Cardiac fibroblast (primary cell): Measurements from ENCODE around the gene CDKAL1.

Experiments used
- DNase-seq, 2 donors: peaks; one replicate each; pipeline versions ENCODE4 v3.0.0 to v3.0.0-alpha.2; 2010; ENCODE audit warnings: low read depth in 2 of 2
- H3K4me3 ChIP-seq, 2 donors: replicated peaks in 1 of 2; 1 replicate in 1 of 2; 2 replicates in 1 of 2; pipeline ENCODE4 v1.5.1; 2011; ENCODE audit warnings: low read depth in 2 of 2, low read length in 2 of 2, mild to moderate bottlenecking in 2 of 2, moderate library complexity in 1 of 2
- TF ChIP-seq, protein P1 (sequence below): IDR thresholded peaks from one replicate; pipeline ENCODE4 v1.5.1; 2011; ENCODE audit warnings: low read depth, mild to moderate bottlenecking, low read length, inconsistent platforms

The CDKAL1 gene

DNA sequence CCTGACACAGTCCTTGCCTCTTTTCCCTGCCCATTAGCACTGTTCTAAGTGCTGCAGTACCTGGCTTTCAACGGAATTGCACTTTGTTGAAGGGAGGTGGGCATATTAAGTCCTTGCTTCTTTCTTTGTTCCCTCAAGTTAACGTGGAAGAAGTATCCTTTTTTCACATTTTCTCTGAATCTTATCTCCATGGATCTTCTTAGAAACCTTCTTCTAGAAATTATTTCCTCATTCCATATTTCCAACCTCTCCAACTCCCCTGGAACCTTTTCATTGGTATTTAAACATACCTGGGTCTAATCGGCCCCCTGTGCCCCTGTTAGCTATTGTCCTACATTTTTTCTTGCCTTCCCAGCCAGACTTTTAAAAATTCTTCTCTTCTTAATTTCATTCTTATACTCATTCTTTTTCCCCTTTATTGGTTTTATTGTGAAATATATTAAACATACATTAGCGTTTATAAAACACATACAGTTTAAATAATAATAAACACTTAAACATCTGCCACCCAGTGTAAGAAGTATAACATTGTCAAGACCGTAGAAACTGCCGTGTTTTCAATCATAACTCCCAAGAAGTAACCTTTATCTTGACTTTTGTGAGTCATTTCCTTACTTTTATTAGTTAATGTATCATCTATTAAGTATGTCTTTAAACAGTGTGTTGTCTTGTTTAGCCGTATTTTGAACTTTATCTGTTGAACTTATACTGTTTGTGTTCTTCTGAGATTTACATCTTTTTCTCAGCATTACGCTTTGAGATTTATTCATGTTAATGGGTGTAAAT, 118.2 kb downstream of the CDKAL1 start:
- no peak overlapping the region for H3K4me3 ChIP-seq
- TF ChIP-seq, protein P1, sequence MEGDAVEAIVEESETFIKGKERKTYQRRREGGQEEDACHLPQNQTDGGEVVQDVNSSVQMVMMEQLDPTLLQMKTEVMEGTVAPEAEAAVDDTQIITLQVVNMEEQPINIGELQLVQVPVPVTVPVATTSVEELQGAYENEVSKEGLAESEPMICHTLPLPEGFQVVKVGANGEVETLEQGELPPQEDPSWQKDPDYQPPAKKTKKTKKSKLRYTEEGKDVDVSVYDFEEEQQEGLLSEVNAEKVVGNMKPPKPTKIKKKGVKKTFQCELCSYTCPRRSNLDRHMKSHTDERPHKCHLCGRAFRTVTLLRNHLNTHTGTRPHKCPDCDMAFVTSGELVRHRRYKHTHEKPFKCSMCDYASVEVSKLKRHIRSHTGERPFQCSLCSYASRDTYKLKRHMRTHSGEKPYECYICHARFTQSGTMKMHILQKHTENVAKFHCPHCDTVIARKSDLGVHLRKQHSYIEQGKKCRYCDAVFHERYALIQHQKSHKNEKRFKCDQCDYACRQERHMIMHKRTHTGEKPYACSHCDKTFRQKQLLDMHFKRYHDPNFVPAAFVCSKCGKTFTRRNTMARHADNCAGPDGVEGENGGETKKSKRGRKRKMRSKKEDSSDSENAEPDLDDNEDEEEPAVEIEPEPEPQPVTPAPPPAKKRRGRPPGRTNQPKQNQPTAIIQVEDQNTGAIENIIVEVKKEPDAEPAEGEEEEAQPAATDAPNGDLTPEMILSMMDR = no peak
- DNase-seq = peak; percentile 57 to 62

DNA sequence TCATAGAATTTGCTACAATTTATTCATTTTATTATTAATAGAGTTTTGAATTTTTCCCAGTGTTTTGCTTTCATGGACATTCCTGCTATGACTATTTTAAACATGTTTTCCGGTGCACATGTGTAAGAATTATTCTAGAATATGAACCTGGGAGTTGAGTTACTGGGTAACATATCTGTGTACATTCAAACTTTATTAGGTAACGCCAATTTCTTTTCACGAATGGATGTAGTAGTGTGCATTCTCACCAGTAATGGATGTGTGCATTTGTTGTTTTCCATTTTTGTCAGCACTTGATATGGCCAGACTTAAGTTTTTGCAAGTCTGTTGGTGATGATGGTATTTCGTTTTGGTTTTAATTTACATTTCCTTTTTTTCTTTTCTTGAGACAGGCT, 118.8 kb downstream of the CDKAL1 start:
- TF ChIP-seq, protein P1 = no peak
- DNase-seq = no peak
- H3K4me3 ChIP-seq = no peak overlapping the region

DNA sequence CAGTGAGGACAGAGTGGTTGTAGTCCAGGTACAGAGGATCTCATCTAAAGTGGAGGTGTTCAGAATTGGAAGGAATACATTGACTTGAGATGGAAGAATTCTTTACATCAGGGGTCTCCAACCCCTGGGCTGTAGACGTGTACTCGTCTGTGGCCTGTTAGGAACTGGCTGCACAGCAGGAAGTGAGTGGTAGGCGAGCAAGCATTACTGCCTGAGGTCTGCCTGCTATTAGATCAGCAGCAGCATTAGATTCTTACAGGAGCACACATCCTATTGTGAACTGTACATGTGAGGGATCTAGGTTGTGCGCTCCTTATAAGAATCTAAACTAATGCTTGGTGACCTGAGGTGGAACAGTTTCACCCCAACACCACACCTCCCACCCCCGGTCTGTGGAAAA, 121.1 kb downstream of the CDKAL1 start:
- TF ChIP-seq, protein P1 = no peak
- no peak overlapping the region for H3K4me3 ChIP-seq
- DNase-seq = peak in 1 of 2 donors; percentile 14

DNA sequence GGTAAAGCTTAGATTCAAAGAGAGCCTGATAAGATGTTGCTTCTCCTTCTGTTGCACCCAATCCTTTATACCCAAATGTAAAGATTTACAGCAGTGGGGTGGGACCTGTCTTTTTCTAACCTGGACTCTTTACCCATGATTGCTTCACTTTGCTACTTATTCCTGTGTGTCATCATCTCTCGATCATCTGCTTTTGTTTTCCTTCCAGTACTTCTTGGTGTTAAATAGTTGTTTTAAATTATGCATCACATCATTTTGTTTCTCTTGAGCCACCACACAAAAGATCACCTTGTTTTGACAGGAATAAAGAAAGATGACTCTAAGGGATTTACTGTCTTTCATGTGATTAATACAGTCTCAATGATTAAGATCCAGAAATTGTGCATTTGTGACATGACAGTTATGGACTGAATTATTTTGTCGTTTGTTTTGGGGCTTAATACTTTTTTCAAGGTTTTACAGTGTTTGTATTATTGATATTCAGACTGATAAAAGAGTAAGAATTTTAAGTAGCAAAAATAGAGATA, 123.1 kb downstream of the CDKAL1 start:
- no peak overlapping the region for H3K4me3 ChIP-seq
- peak in 1 of 2 donors; percentile 22 for DNase-seq
- TF ChIP-seq, protein P1 = no peak

DNA sequence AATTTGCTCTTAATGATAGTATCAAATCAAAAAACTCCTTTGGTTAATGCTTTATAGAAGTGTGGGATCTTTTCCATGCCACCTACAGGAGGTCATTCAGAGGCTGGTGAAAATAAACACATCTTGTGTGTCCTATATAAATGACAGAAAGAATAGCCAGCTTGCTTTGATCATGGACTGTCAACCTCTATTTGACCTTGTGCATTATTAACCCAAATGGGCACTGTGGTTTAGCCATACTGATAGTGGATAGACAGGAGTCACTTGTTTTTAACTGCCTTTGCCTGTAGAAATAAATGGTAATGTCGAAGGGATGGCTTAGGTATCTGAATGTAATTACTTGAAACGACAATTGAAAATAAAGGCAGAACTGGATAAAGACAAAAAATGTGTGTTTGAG, 123.8 kb downstream of the CDKAL1 start:
- no peak overlapping the region for H3K4me3 ChIP-seq
- DNase-seq = no peak
- TF ChIP-seq, protein P1 = no peak

DNA sequence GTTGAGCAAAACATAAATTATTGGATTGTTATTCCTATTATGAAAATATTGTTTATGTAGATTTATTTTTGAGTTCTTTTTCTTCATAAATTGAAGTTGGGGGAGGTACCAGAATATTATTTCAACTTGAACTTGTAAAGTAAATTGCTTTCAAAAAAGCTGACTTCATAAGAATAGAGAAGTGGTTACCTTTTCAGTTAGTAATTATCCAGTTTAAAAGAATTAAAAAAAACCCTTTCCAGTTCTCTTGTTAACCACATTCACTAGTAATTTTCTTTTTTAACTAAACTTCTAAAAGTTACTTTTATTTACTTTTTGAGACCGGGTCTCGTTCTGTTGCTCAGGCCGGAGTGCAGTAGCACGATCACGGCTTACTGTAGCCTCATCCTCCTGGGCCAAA, 124.3 kb downstream of the CDKAL1 start:
- no peak overlapping the region for H3K4me3 ChIP-seq
- DNase-seq = no peak
- TF ChIP-seq, protein P1 = no peak
